ENCODE results near the gene HLA-DQB1.

Gene HLA-DQB1

DNA sequence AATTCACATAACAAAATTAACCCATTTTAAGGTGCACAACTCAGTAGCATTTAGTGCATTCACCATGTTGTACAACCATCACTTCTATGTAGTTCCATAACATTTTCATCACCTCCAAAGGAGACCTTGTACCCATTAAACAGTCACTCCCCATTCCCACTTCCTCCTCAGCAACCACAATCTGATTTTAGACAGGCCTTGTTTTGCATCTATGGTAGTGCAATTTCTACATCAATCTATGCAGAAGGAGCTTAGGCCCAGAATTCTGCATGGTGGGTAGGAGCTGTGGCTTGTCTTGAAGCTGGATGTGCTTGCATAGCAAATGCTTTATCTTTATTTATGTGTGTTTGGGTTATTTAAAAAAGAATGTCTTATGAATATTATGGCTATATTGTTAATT, 42.8 kb downstream of the HLA-DQB1 start:
- no peak for DNase-seq

DNA sequence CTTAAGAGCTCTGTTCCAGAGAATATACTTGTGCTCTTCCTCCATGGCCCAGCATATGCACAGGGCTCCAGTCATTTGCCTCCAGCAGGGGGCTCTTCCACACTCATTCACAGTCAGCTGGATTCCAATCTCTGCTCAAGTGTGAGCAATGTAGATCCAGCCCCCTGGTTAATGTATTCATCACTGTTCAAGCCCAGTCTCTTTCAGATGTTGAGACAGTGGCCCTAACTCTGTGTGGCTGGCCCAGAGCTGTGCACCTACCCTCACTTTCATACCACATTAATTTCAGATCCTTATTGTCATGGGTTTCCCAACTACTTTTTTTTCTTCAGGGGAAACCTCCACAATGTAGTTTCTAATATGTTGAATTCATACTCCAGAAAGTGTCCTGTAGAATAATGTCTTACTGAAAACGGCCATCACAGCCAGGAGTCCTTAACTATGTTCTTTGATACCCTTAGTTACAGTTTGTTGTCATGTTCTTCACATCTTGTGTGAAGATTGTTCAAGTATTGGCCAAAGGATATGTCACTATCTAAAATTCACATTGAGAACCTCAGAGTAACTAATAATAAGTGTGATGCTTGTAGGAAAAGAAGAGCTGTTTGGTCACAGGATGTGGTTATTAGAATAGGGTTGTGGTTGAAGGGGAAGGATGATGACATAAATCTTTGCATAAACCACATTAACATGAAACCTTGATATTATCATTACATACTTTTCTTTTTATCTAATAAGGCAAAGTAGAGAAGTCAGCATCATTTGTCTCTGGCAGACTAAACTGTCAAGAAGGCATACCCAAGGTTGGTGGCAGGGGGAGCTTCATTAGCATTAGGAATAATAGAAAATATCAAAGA, 43.7 kb downstream of the HLA-DQB1 start:
- DNase-seq: no peak

DNA sequence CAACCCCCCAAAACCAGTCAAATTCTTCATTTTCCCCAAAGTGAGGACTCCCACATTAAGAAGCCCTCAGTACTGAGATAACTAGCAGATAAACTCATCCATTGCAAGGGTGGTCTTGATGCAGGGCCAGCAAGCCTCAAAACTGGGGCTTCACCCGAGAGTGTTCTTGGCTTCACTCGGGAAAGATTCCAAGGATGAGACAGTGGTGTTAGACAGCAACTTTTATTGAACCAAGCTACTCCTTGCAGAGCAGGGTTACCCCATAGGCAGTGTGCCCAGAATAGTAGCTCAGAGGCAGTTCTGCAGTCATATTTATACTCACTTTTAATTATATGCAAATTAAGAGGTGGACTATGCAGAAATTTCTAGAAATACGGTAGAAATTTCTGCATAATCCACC, 45.1 kb downstream of the HLA-DQB1 start:
- no peak for DNase-seq

- DNase-seq: no peak
These were observed 48.7 kb downstream of the HLA-DQB1 start for GRCh38 chr6:32617751-32618150.

DNA sequence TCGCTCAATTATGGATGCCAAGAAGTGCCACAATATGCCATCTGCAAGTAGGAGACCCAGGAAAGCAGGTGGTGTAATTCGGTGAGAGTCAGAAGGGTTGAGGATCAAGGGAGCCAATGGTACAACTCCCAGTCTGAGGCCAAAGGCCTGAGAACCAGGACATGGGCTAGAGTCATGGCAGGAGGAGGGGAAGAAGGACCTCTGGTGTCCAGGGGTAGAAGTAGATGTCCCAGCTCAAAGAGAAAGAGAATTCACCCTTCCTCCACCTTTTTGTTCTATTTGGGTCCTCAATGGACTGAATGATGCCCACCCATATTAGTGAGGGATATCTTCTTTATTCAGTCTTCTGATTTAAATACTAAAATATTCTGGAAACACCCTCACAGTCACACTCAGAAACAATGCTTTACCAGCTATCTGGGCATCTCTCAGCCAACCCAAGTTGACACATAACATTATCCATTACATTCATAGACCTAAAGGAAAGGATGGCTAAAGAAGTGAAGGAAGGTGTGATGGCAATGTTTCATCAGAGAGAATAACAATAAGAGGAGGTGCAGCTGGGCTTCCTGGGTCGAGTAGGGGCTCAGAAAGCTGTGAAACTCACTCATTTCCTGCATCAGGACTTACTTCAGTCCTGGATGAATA, 50.4 kb downstream of the HLA-DQB1 start:
- no peak for DNase-seq

DNA sequence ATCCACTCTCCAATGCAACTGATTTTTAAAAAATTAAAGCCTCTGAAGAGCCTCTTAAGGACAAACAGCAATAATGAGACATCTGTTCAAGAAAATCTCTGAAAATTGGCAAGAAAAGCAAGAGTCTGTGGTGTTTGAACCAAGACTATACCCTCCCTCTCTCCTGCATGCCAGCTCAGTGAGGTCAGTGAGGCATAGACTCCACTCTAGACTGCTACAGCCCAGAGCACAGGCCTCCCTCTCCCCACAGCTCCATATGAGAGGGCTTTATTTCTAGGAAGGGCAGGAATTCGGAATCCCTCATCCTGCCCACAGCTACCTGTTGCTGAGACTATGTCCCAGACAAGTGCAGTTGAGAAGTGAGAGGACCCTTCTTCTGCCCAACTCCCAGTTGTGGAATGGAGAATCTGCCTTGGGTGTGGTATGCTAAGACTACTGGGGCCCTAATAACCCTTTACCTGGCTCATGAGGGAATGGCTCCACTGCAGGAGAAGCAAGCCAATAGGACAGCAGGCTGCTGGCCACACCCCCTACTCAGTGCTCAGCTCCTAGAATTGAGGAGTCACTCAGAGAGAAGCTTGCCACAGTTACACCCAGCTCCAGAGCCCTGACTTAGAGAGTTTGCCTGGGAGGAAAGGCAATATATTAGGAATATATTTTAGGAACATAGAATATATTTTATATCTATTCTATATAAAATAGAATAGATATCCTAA, 51.9 kb downstream of the HLA-DQB1 start:
- DNase-seq: no peak

GRCh38 chr6:32613475-32613874, 53.0 kb downstream of the HLA-DQB1 start:
- no peak for DNase-seq

DNA sequence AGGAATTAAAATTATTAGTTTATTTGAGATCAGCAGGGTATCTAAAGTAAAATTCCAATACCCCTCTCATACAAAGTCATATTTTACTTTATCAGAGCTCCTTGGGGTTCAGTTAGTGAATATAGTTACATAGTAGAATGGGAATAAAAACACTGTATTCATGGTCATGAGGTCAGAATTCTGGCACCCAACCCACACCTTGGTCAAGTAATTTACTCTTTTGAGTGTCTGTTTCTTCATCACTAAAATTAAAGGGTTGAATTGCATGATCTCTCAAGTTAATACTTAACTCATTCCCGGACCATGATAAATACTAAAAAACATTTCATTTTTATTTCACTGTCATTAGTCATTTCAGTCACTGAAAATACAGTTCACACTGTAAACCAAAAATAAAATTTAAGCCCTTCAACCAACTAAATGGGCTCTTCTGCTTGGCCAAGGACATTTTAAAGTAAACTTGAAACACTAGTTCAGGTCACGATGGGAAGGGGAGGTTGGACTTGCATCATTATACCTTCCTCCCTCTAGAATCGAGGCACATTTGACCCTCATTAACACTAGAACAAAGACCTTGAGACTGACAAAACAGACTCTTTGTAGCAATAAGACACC, 55.7 kb downstream of the HLA-DQB1 start:
- DNase-seq: no peak

- no peak for DNase-seq
These were observed 56.5 kb downstream of the HLA-DQB1 start for GRCh38 chr6:32609731-32610640.

All from NCI-H774 (cell line).